Stimulated activated CD4-positive, alpha-beta T cell treated with anti-CD3 and anti-CD28 coated beads, Interleukin-4, amount 100 ng/mL, for 48 hours (primary cell): ENCODE data around the gene MTHFD1L.

Experiments
- DNase-seq, 2 donors: peaks; one replicate each; pipeline ENCODE4 v3.0.0-alpha.2; 2020; ENCODE audit warnings: low read depth in 2 of 2

The MTHFD1L gene

GRCh38 chr6:150866147-150866990 is 867 bp downstream of the MTHFD1L start:
- peak; percentile 71 to 80 for DNase-seq

GRCh38 chr6:150866991-150867501 is 1.5 kb downstream of the MTHFD1L start:
- no peak for DNase-seq

- no peak for DNase-seq
Observed at GRCh38 chr6:150868759-150869158, 3.3 kb downstream of the MTHFD1L start.

GRCh38 chr6:150874179-150874578 is 8.7 kb downstream of the MTHFD1L start:
- no peak for DNase-seq

GRCh38 chr6:150875841-150876240 is 10.3 kb downstream of the MTHFD1L start:
- no peak for DNase-seq

- no peak for DNase-seq
Observed at GRCh38 chr6:150876598-150876997, 11.1 kb downstream of the MTHFD1L start.

GRCh38 chr6:150877928-150878327 is 12.4 kb downstream of the MTHFD1L start:
- DNase-seq, result no peak

- DNase-seq, result no peak
Observed at GRCh38 chr6:150878347-150879213, 13.1 kb downstream of the MTHFD1L start.

GRCh38 chr6:150880336-150880735 is 14.8 kb downstream of the MTHFD1L start:
- no peak for DNase-seq

- DNase-seq, result no peak
Observed at GRCh38 chr6:150881911-150882481, 16.5 kb downstream of the MTHFD1L start.

GRCh38 chr6:150883521-150883920 is 18.0 kb downstream of the MTHFD1L start:
- no peak for DNase-seq

GRCh38 chr6:150886155-150886554 is 20.7 kb downstream of the MTHFD1L start:
- DNase-seq, result no peak

GRCh38 chr6:150887978-150888563 is 22.6 kb downstream of the MTHFD1L start:
- no peak for DNase-seq

- DNase-seq, result no peak
Observed at GRCh38 chr6:150890346-150890745, 24.8 kb downstream of the MTHFD1L start.

GRCh38 chr6:150891888-150892485 is 26.5 kb downstream of the MTHFD1L start:
- DNase-seq, result peak; percentile 18

GRCh38 chr6:150894191-150894744 is 28.8 kb downstream of the MTHFD1L start:
- DNase-seq, result no peak

- DNase-seq, result peak in 1 of 2 donors; percentile 11
Observed at GRCh38 chr6:150894935-150895552, 29.5 kb downstream of the MTHFD1L start.

- no peak for DNase-seq
Observed at GRCh38 chr6:150895928-150896632, 30.6 kb downstream of the MTHFD1L start.

- DNase-seq, result no peak
Observed at GRCh38 chr6:150897400-150897943, 32.0 kb downstream of the MTHFD1L start.
